SH-SY5Y (cell line): ENCODE measurements around the gene KCNK4.

Source experiments
- GATA2 ChIP-seq: IDR thresholded peaks from 2 replicates; pipeline ENCODE4 v1.6.1; 2011; ENCODE audit warnings: mild to moderate bottlenecking, low read depth, low read length
- GATA3 ChIP-seq: IDR thresholded peaks from 2 replicates; pipeline ENCODE4 v1.6.1; 2011; ENCODE audit warnings: low read depth, mild to moderate bottlenecking, low read length, moderate library complexity

KCNK4 gene

GRCh38 chr11:64343767-64344559 is 52.9 kb downstream of the KCNK4 start:
- TF ChIP-seq GATA2 (no peak), GATA3 (no peak)

GRCh38 chr11:64344787-64345186 is 53.7 kb downstream of the KCNK4 start:
- TF ChIP-seq GATA2 (no peak), GATA3 (no peak)

DNA sequence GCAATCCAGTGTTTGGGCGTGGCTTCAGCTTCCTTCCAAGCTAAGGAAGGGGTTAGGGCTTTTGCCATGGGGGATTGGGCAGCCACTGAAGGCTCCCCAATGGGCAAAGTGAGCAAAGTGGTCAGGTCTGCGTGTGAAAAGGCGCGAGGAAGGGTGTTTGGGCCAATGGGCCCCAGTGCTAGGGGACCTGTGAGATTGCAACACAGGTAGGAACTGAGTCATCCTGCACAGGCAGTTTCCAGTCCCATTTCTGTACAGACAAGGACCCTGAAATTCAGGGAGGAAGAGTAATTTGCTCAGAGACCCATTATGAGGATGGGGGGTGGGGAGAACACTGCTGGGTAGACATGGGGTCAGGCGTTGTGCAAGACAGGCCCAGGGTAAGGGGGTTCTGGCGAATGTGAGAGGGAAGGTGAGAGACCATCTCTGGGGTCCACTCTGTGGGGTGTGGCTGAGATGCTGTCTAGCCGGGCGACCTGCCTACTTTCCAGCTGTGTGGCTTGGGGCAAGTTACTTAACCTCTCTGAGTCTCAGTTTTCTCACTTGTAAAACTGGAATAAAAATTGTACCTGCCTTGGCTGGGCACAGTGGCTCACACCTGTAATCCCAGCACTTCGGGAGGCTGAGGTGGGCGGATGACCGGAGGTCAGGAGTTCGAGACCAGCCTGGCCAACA is 56.2 kb downstream of the KCNK4 start:
- TF ChIP-seq GATA3 (no peak), GATA2 (no peak)

DNA sequence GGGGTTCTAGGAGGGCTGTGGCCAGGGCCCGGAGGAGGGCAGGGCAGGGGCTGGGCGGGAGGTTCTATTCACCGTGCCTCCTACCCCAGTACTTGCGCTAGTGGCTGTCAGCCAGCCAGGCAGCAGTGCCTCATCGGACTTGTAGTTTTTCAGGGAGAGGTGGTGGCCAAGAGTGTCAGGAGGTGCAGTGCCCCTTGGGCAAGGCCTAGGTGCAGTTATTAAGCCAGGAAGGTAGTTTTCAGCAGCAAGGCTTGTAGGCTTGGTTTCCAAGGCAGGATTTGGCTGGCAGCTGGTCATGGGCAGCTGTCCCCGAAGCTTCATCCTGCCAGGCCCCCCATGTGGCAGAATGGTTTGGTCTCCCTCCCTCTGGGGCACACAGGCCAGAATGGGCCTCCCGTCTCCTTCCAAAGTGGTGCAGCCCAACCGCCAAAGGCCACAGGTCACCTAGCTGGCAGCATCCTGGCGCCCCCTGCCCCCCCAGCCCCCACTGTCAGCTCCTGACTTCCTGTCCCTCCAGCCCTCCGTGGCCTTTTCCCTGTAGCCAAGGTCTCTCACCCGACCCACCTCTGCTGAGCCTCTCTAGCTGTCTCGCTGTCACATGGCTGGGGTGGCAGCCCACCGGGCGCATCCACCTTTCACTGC is 57.4 kb downstream of the KCNK4 start:
- no peak for TF ChIP-seq GATA2
- TF ChIP-seq GATA3: no peak

GRCh38 chr11:64349025-64349387 is 57.9 kb downstream of the KCNK4 start:
- TF ChIP-seq GATA2 (no peak), GATA3 (no peak)

GRCh38 chr11:64349404-64349803 is 58.3 kb downstream of the KCNK4 start:
- TF ChIP-seq GATA2 (no peak), GATA3 (no peak)
